Activated CD8-positive, alpha-beta memory T cell treated with anti-CD3 and anti-CD28 coated beads for 4 hours (primary cell): ENCODE data around the gene HTT.

Experiments used
- DNase-seq, 2 donors: peaks; one replicate each; pipeline ENCODE4 v3.0.0-alpha.2; 2020; ENCODE audit warnings: low read depth in 2 of 2

Gene HTT

GRCh38 chr4:3234171-3235029 lies 159.9 kb downstream of the HTT start:
- DNase-seq, result no peak

DNA sequence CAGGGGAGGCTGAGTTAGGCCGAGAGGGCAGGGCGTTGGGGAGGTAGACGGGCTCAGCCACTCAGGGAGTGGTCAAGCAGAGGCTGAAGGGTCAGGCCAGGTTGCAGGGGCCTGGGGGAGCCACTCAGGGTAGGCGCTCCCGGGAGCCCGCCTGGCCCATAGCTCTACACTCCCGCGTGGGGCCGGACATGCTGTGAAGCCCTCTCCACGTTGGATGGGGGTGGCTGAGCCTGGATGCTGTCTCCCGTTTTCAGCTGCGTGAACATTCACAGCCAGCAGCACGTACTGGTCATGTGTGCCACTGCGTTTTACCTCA lies 160.5 kb downstream of the HTT start:
- DNase-seq, result no peak

GRCh38 chr4:3235581-3235980 lies 161.1 kb downstream of the HTT start:
- DNase-seq, result no peak

- DNase-seq, result no peak
Measured at GRCh38 chr4:3236326-3236878, 161.9 kb downstream of the HTT start.

DNA sequence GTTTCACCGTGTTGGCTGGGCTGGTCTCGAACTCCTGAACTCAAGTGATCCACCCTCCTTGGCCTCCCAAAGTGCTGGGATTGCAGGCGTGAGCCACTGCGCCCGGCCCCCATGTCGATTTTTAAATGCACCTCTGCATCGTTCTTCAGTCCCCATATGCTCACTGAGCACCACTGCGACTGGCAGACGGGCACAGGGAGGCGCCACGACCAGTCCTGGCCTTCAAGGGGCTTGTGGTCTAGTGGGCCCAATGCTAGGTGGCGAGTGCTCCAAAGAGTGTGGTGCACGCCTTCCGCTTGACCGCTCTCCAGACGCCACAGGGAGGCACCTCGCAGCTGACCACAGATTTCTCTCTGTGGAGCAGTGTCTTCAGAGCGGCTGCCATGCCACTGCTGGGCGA lies 162.8 kb downstream of the HTT start:
- DNase-seq, result no peak

- no peak for DNase-seq
Measured at GRCh38 chr4:3237712-3238560, 163.5 kb downstream of the HTT start.

DNA sequence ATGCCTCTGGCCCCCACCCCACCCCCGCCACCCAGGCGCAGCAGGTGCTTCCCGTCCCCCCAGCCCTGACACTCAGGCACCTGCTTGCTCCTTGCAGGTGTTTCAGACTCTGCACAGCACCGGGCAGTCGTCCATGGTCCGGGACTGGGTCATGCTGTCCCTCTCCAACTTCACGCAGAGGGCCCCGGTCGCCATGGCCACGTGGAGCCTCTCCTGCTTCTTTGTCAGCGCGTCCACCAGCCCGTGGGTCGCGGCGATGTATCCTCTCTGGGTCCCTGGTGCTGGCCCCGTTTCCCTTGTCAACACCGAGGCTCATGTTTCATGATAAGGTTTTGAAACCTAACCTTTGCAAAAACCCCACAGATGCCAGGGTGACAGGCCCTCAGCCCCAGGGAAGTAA lies 164.2 kb downstream of the HTT start:
- DNase-seq, result no peak

- DNase-seq, result no peak
Measured at GRCh38 chr4:3239303-3239702, 164.8 kb downstream of the HTT start.

DNA sequence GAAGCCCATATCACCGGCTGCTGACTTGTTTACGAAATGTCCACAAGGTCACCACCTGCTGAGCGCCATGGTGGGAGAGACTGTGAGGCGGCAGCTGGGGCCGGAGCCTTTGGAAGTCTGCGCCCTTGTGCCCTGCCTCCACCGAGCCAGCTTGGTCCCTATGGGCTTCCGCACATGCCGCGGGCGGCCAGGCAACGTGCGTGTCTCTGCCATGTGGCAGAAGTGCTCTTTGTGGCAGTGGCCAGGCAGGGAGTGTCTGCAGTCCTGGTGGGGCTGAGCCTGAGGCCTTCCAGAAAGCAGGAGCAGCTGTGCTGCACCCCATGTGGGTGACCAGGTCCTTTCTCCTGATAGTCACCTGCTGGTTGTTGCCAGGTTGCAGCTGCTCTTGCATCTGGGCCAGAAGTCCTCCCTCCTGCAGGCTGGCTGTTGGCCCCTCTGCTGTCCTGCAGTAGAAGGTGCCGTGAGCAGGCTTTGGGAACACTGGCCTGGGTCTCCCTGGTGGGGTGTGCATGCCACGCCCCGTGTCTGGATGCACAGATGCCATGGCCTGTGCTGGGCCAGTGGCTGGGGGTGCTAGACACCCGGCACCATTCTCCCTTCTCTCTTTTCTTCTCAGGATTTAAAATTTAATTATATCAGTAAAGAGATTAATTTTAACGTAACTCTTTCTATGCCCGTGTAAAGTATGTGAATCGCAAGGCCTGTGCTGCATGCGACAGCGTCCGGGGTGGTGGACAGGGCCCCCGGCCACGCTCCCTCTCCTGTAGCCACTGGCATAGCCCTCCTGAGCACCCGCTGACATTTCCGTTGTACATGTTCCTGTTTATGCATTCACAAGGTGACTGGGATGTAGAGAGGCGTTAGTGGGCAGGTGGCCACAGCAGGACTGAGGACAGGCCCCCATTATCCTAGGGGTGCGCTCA lies 165.8 kb downstream of the HTT start:
- no peak for DNase-seq

GRCh38 chr4:3240936-3241522 lies 166.5 kb downstream of the HTT start:
- no peak for DNase-seq

- no peak for DNase-seq
Measured at GRCh38 chr4:3241898-3242524, 167.5 kb downstream of the HTT start.

- no peak for DNase-seq
Measured at GRCh38 chr4:3243136-3243780, 168.8 kb downstream of the HTT start.

GRCh38 chr4:3244002-3244401 lies 169.5 kb downstream of the HTT start:
- no peak for DNase-seq

DNA sequence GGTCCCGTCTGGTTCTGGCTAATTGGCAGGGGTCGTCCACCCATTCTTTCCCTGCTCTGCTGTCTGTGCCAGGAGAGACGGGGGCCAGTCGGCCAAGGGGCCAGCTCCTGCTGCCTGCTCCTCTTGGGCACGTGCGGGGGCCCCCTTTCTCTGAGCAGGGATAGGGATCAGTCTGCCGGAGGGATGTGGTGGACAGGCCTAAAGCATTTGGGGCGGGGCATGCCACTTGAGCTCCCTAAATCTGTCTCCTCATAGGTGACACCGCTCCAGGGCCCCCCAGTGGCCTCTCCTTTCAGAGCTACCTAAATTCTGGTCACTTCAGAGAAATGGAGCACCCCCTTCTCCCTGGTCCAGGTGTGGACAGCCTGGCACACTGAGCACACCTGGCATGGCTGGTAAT lies 170.3 kb downstream of the HTT start:
- DNase-seq, result no peak

DNA sequence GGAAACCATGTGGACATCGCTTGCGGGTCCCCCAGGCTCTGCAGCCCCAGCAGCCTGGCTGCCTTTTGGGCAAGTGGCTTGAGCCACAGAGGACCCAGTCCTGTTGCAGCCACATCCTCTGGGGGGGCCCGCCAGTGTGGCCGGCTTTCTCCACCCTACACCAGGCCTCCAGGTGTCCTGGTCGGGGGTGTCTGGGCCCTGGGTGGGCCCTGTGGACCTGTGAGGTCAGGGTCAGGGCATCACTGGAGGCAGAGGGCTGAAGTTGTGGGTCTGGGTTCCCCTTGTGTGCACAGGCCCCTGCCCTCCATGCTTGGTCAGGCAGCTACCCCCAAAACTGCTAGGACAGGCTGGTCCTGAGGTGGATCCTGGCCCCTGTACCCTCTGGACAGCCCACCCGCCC lies 171.2 kb downstream of the HTT start:
- no peak for DNase-seq

DNA sequence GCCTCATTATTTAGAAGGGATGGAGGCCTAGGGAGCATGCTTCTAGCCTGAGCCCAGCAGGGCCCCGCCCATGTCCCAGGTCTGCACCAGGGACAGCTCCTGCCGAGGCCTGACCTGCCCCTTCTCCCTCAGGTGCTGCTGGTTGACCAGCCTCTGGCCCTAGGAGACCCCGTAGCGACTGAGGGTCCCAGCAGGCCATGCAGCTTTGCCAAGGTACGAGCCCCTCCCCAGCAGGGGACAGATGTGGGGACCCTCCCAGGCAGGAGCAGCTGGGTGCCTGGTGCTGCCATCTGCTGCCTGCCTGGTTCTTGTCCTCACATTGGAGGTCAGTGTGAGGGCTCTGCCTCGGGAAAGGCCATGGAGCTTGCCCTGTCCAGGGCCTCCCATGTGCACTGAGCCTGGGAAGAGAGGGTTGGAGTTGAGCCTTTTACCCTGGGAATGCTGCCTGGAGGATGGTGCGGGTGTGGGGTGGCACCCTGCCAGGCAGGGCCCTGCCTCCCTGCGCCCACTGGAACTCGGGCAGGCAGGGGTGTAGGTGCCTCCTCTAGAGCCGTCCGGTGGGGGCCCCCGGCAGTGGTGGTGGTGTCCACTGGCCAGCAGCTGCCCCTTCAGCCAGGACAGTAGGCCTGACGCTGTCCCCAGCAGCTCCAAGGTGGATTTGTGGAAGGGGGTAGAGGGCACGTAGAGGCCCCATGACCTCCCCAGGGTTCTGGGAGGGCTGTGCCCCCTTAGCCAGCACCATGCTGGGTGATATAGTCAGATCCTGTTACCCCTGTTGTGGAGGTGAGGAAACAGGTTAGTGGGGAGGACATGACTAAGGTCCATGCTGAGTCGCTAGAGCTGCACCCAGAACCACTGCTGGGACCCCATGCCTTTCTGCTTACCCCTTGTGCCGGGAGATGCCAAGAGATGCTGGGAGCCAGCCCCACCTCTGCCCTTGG lies 172.2 kb downstream of the HTT start:
- DNase-seq, result no peak

- DNase-seq, result no peak
Measured at GRCh38 chr4:3247399-3248177, 173.1 kb downstream of the HTT start.

- no peak for DNase-seq
Measured at GRCh38 chr4:3248178-3248480, 173.6 kb downstream of the HTT start.
